ENCODE data around the gene AGPAT4.
A peak's percentile ranks its signal among the peaks of the same experiment; 100 is the strongest.
"Not testable (repeated sequence)": the region's sequence is repeated elsewhere in the genome, so short reads cannot be mapped to it uniquely, and the experiment has no call there.

Gene AGPAT4

DNA sequence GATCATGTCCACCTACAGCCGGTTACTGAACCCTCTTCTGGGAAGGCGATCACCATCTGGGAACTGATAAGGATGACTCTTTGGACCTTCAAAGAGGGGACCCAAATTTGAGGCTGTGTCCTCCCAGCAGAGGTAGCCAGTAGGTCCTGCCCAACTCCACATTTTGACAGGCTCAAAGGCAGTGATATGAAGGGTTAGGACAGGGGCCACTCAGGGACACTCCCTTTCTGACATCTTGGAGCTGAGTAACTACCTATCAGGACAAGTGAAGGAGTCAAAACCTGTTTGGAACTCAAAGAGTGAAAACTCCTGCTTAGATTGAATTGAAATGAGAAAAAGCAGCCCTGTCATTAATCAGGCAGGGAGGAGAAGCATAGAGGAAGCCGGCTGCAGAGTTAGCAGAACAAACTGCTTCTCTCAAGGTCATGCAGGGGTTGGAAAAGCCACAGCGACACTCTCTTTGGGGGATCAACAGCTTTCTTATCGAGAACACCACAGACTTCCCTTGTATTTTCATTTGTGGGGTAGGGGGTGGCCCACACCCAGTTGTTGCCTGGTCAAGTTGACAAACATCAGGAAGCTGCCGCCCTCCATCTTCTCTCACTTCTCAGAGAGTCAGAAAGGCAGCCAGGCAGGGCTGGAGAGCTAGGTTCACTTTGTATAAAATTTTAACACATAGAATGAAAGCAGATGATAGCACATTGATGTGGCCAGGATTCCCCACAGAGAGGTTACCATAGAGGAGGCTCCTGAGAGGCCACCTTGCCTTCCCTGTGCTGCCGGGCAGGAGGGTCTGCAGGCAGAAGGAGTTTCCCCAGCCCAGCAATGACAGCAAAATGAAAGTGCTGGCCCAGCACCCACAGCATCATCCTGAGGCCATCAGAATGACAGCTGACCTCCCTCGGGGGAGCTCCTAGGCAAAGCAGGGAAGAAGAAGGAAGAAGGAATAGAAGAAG, 47.6 kb downstream of the AGPAT4 start:
- DNase-seq = no peak

DNA sequence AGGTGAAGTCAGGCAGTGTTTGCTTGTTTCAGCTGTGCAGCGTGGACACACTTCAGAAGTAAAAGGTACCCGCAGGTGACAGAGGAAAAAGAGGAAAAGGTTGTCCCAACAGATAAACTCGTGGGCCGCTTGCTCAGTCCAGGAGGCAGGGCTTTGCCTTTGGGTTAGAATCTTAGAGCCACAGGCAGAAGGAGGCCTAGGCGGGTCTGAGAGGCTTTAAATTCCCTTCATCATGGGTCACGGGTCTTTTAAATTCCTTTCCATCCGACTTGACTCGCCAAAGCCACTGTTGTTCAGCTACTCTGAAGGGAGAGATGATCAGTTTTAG, 48.2 kb downstream of the AGPAT4 start:
- DNase-seq = no peak

DNA sequence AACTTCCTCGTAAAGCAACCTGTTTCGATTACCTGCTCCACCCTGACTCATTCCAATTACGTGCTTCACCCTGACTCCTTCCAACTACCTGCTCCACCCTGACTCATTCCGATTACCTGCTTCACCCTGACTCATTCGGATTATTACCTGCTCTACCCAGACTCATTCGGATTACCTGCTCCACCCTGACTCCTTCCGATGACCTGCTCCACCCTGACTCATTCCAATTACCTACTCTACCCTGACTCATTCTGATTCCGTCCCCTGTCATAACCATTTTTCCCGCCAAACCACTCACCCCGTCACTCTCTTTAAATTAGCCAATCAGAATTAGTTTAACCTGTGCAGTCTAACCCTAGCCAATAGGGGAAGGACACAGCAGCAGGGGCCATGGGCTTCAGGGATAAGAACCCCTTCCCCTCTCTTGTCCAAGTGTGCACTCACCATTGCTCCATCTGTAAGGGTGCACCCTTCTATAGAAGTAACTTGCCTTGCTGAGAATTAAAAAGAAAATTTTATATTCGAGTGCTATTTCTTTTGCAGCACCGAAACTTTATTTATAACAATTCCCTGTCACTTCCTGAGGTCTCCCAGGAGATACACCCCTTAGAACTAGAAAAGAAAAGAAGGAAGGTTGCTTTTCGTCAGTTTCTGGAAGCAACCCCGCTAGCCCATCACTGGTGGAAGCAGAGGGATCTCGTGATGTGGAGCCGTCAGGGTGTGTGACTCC, 48.7 kb downstream of the AGPAT4 start:
- DNase-seq = not testable (repeated sequence)

DNA sequence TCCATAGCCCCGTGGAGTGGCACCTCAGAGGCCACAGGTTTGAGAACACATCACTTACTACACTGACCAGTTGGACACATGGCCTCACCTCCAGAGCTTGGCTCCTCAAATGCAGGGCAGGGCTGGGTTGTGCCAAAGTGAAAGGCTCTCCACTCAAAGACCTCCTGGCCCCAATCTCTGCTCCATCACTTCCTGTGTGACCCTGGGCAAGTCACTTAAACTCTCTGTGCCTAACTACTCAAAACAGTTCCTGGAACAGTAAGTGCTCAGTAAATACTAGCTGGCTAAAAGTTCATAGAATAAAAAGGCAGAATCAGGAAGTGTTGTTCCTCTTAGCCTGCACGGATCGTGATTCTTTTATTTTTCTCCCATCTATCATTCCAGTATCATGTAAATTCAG, 50.2 kb downstream of the AGPAT4 start:
- no peak for DNase-seq

DNA sequence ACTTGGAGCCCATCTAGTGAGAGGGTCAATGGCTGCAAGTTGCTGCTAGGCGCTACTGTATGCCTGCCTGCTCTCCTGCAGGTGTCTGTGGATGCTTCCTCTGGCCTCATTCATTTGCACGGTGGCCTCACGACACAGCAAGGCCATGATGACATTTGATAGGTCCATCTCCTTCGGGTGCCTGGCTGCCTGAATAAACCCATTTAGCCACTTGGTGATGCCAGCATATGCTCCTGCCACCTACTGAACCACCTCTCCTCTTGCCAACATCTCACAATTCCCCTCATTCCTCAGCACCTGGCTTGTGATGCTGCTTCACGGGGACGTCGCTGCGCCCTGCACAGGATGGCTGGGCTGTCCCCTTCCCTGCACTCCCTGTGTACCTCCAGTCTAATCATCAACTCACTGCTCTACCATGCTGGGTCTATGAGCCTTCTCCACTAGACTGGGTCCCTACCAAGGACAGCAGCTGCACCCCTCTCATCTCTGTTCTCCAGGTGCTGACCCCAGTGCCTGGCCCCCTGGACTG, 51.1 kb downstream of the AGPAT4 start:
- no peak for DNase-seq

DNA sequence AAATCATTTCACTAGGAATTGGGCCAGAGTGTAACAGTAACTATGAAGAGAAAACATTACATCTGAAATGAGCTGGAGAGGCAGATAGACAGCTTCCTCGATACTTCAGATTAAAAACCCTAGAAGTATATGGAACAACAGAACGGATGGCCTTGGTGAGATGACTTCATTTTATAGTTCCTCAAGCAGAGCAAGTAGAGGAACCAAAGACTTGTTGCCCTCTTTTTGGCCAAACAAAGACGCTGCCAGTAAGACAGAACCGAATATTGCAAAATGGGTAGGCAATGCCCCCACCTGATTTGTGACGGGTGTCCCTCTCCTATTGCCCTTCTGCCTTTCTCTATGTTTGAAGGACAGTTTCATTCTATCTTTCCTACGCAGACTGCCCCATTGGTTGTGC, 53.5 kb downstream of the AGPAT4 start:
- no peak for DNase-seq

DNA sequence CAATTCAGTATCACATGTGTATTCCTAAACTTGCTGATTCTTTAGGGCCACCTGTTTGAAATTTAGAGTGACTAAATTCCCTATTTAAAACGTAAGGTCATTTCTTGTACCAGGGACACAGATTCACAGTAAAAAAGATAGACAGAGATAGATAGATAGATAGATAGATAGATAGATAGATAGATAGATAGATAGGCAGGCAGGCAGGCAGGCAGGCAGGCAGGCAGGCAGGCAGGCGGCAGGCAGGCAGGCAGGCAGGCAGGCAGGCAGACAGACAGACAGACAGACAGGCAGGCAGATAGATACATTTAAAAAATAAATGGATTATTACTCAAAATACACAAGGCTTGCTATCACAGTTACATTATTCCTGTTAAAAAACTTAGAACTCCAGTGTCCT, 54.2 kb downstream of the AGPAT4 start:
- no peak for DNase-seq

DNA sequence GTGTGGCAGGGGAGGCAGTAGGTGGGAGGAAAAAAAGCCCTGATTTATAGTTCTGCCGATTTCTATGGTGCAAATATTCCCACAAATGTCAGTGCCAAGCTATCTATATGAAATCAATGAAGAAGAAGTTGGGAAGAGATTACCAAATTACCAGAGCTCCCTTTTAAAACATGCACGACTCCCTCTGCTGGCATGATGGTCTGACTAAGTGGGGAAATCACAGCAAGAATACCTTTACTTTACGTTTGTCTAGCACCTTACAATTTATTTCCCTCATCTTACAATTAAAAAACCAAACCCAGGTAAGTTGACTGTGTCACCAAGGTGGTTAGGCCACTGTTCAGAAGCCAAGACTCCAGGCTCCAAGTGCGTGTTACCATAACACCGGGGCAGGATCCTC, 55.6 kb downstream of the AGPAT4 start:
- no peak for DNase-seq

DNA sequence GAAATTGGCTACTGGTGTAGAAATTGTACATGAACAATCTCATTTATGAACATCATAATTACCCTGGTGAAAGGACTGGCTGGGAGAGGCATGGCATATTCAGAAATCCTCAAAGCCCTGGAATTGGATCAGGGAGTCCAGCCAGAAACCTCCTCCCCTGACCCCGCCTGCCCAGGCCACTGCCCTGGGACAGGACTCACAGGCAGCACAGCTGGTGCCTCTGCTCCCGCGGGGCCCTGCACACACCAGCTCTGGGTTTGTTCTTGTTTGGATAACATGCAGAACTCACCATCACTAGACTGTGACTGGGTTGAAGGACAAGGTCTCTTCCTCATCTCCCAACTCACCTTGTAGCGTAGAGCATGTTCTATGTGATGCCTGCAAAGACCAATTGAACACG, 56.2 kb downstream of the AGPAT4 start:
- no peak for DNase-seq

DNA sequence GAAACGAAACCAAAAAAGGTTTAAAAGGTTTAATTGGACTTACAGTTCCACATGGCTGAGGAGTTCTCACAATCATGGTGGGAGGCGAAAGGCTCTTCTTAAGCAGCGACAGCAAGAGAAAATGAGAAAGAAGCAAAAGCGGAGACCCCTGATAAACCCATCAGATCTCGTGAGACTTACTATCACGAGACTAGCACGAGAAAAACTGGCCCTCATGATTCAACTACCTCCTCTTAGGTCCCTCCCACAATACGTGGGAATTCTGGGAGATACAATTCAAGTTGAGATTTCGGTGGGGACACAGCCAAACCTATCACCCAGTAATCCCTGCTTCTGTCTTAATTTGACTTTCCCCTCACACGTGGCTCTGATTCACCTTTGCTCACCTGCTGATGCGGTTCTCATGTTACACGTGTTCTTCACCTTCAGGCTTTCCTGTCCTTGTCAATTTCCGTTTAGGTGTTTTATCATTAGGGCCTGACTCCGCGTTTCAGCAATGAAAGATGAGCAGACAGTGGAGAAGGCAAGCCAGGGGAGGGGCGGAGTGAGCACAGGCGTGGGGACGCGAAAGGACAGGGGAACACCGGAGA, 57.1 kb downstream of the AGPAT4 start:
- DNase-seq = no peak

DNA sequence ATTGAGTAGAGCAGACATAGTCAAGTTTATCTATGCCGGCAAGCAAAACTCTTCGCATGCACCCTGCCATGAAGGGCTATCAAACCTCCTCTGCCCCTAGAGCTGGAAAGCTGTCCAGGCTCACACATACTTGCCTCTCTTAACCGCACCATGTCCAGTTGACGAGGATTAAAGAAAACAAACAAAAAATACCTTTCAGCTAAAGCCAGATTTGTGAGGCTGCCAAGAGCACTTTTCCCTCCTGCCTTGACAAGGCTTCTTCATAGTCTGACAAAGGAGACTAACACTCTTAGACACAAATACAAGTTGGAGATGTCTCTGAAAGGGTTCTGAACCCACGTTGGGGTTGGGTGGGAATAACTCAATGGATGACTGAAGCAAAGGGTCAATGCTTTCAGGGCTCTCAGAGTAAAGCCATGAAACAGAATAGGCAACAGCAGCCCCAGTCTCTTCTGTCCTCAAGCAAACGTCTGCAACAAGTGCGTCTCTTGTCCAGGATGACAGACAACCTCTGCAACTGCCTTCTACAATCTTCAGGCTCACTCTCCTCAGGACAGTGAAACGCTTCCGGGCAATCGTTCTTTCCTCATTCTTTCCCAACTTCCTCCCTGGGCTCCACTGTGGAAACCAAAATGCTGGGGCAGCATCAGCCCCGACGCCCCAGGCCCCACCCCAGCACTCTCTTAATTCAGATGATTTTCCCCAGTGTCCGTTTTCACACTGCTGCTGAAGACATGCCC, 57.8 kb downstream of the AGPAT4 start:
- DNase-seq = no peak

DNA sequence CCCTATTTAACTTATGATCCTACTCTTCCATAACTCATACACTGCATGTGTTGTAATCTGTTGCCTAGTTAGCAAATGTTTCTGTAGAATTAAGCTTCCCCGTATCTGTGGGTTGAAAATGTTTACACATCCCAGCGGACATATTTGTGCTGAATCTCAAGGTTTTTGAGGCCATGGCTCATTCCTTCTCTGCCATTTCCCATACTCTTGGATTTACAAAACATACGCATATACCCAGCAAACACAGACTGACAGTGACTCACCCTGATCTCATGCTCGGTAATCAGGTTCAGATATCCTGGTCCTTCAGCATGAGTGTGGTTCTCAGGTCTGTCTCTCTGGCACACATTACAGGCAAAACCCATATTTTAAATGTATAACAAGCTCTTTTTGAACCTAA, 58.7 kb downstream of the AGPAT4 start:
- no peak for DNase-seq

DNA sequence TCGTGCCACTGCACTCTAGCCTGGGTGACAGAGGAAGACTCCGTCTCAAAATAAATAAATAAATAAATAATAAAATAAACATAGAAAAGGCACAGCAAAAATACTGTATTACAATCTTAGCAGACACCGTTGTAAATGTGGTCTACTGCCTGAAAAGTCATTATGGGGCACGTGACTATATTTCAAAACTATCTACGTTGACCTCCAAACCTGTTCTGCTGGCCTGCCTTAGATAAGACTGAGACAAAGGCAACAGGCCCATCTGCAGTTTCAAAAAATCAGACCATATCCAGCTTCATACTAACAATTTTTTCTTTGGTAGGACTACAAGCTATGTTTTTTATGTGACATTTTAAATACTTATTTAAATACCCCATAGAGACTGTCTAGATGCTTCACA, 59.1 kb downstream of the AGPAT4 start:
- no peak for DNase-seq

DNA sequence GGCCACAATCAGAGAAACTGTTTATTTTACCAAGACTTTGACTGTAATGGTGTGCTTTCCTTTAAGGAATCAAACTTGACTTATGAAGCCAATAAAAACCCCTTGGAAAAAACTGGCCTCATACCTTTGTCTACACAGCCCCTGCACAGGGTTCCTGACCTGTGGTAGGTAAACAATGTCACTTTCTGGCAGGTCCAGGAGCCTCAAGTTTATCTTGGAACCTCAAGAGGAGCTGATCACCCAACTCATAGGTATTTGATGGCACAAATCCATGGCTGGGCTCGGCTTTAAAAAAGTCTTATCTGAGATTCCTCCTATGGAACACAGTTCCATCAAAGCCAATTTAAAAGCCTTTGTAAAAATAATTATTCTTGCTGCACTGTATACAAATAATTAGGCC, 61.0 kb downstream of the AGPAT4 start:
- DNase-seq = no peak

DNA sequence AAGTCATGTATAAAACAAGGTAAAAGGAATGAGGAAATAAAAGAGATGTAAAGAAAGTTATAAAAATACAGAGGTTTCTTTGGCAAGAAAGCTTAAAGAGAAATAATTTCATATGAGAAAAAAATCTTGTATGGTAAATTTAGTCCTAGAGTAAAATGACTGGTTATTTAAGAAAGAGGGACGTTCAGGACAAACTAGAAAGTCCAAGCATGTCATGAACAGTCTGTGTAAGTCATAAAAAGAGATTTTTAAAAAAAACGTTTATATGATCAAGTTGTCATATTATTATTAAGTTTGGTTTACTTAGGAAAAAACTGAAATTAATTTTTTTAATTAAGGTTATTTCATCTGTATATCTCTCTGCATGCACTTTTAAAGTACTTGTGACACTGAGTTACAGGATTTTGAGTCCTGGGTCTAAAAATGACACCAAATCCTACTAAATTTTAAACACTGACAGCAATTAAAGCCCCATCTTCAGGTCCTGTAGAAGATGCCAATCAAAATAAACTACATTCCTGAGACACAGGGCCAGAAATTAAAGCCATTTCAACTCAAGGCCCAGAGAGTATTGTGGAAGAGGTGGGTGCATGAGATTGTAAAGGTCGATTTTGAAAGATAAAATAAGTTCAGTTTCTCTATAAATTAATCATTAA, 62.4 kb downstream of the AGPAT4 start:
- no peak for DNase-seq

DNA sequence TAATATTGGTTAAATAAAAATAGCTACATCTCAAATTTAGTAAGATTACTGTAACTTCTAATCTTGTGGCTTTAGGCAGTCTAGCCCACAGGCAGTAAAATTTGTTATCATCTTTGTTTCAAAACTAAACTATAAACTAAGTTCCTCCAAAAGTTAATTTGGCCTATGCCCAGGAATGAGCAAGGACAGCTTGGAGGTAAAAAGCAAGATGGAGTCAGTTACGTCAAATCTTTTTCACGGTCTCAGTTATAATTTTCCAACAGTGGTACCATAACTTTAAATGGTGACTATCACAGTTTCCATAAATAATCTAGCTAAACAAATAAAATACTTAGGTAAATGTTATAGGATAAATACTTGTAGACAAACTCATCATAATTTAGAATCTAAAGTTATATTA, 63.0 kb downstream of the AGPAT4 start:
- no peak for DNase-seq

DNA sequence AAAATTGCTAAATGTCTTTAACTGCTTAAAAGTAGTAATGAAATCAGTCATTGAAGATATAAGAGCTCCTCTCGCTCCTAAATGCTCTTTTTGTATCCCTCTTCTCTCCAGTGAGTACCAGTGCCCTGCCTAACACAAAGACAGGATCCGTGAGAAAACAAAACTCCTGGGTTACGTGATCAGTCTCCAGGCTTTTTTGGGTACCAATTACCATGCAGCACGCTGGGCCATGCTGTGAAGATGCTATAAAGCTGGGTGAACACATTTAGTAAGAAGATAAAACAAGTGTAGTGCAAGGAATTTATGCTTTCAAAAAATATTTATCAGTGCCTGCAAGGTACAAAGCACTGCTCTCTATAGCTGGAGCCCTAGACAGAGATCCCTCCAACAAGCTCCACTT, 66.7 kb downstream of the AGPAT4 start:
- no peak for DNase-seq

DNA sequence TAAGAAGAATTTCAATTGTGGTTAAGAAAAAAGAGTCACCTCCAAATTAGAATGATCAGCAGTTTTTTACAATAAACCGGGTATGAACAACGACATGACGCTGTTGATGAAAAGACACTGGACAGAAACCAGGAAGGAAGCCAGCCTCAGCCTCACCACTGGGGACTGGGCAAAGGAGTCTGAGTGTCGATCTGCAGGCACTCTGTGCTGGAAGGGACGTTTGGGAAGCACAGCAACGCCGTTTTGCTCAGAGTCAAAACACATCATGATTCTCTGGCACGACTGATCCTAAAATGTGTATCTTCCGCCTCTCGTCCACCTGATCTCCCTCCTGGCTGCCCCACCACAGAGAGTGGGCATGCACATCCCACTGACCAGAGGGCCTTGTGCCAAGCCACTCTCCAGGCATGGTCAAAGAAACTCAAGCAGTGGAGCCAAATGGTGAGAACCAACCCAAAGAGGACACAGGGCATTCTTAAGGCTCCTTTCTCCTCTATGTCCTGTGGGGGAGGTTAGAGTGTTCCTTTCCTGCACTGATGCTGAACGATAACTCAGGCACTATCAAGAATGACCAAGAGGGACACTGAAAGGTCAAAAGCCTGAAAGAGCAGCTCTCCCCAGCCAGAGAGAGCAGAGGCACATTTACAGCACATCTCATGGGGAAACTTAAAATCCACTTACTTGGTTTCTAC, 68.8 kb downstream of the AGPAT4 start:
- DNase-seq = no peak

DNA sequence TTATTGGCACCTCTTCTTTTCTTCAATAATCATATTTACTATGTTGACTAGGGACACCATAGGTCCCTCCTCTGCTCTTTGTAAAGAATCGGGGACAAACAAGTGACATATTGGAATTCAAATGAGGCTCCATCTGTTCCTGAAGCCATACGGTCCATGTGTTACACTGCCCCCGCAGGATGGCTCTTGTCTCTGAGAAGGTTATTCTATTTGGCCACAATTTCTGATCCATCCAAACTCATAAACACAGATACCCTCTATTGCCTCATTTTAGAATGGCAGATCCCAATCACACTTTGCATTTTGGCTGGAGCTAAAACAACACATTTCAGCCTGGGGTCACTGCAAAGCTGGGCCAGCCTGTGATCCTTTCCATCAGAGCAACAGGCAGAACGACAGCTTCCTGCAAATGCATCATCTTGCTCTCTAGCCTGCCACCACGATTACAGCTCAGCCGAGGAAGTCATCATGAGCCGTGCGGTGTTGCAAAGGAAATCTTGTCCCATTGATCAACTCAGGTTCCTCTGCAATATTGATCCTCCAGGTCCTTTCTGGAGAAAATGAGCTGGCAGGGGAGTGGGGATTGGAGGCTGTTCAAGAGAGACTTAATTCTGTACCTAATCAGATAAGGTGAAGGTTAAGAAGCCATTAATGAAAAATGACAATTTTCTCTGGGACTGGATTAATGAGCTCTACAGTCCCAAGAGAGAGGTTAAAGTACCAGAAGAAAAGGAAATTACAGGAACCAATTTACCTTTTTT, 73.1 kb downstream of the AGPAT4 start:
- DNase-seq = peak; percentile 34

DNA sequence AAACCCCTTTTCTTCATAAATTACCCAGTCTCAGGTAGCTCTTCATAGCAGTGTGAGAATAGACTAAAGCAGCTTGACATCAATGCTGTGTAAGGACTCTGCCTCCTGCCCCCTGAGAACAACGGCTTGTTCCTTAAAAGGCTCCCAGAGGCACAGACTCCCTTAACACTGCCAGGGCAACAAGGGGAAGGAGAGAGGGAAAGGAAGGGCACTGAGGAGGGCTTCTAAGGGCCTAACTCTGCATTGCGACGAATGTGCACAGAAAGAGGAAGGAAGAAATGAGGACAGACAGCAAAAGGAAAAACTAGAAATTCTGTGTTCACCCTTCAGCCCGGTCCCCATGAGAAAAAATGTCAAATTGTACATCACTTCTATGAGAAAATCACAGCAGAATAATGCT, 74.0 kb downstream of the AGPAT4 start:
- no peak for DNase-seq
